Measurements from ENCODE around the gene RCL1.

GRCh38 chr9:4796988-4797853, 4.5 kb downstream of the RCL1 start:
- TF ChIP-seq EP300 (IDR thresholded peaks at IDR 0.05): no peak
- peak; percentile 38 to 77 (median 62) for TF ChIP-seq CTCF (IDR thresholded peaks at IDR 0.05)
